HepG2 (cell line): ENCODE data around the gene PKD2L1. TPM values are rescaled to one million over a fixed set of nuclear protein-coding genes. Genes with fewer than 3 reads are reported as not detected.

Experiments used
- ARNT2 ChIP-seq: sonication (generic); formaldehyde crosslinking; IDR thresholded peaks from 2 replicates; pipeline ENCODE4 v1.8.0; 2022; ENCODE audit warnings: mild to moderate bottlenecking, low read depth, missing genetic modification reagents, moderate library complexity
- ERF ChIP-seq: IDR thresholded peaks from 2 replicates; pipeline ENCODE4 v1.6.1; 2018; ENCODE audit warnings: missing biosample characterization, missing genetic modification reagents
- ESRRA ChIP-seq: sonication (generic); formaldehyde crosslinking; IDR thresholded peaks from 2 replicates; pipeline ENCODE4 v1.5.1; 2020; ENCODE audit warnings: mild to moderate bottlenecking, low read depth, missing genetic modification reagents
- FOXP4 ChIP-seq: sonication (generic); formaldehyde crosslinking; IDR thresholded peaks from 2 replicates; pipeline ENCODE4 v1.4.0; 2020; ENCODE audit warnings: missing genetic modification reagents
- GTF3A ChIP-seq: sonication (generic); formaldehyde crosslinking; conservative IDR thresholded peaks from 2 replicates; pipeline ENCODE4 v1.4.0; 2020; ENCODE audit warnings: mild to moderate bottlenecking, missing genetic modification reagents
- KDM2A ChIP-seq: sonication (generic); formaldehyde crosslinking; IDR thresholded peaks from 2 replicates; pipeline ENCODE4 v1.4.0; 2020; ENCODE audit warnings: low read depth, missing genetic modification reagents, borderline replicate concordance
- MAFF ChIP-seq: IDR thresholded peaks from 2 replicates; pipeline ENCODE4 v1.6.1; 2011; ENCODE audit warnings: low read depth, low read length, improper control_type of control experiment
- MXD4 ChIP-seq: IDR thresholded peaks from 2 replicates; pipeline ENCODE4 v1.6.1; 2016; ENCODE audit warnings: mild to moderate bottlenecking, missing biosample characterization, missing genetic modification reagents
- NFATC3 ChIP-seq: sonication (generic); formaldehyde crosslinking; IDR thresholded peaks from 2 replicates; pipeline ENCODE4 v1.5.1; 2020; ENCODE audit warnings: mild to moderate bottlenecking, missing genetic modification reagents
- NFE2L2 ChIP-seq: fragments of 150-350 bp; IDR thresholded peaks from 2 replicates; pipeline ENCODE4 v1.6.1; 2014; ENCODE audit warnings: low read length
- NFKB2 ChIP-seq: sonication (generic); formaldehyde crosslinking; IDR thresholded peaks from 2 replicates; pipeline ENCODE4 v1.4.0; 2020; ENCODE audit warnings: missing genetic modification reagents, borderline replicate concordance
- NR2C2 ChIP-seq: sonication (generic); formaldehyde crosslinking; IDR thresholded peaks from 2 replicates; pipeline ENCODE4 v1.4.0; 2020; ENCODE audit warnings: missing genetic modification reagents, mild to moderate bottlenecking, moderate library complexity, borderline replicate concordance
- NR2F2 ChIP-seq: IDR thresholded peaks from 2 replicates; pipeline ENCODE4 v1.6.1; 2012; ENCODE audit warnings: low read depth, inconsistent platforms, borderline replicate concordance
- PRPF4 ChIP-seq: fragments of 200-400 bp; formaldehyde crosslinking; IDR thresholded peaks from 2 replicates; pipeline ENCODE4 v1.6.1; 2016; ENCODE audit warnings: low read length, low read depth; ENCODE audit not compliant: poor library complexity, severe bottlenecking
- RBFOX2 ChIP-seq: fragments of 200-400 bp; formaldehyde crosslinking; IDR thresholded peaks from 2 replicates; pipeline ENCODE4 v1.6.1; 2017; ENCODE audit warnings: low read depth, mild to moderate bottlenecking, low read length
- RCOR2 ChIP-seq: IDR thresholded peaks from 2 replicates; pipeline ENCODE4 v1.6.1; 2016; ENCODE audit warnings: missing biosample characterization, missing genetic modification reagents
- SMYD3 ChIP-seq: sonication (generic); formaldehyde crosslinking; IDR thresholded peaks from 2 replicates; pipeline ENCODE4 v1.8.1; 2023; ENCODE audit warnings: mild to moderate bottlenecking, missing genetic modification reagents
- SNAI1 ChIP-seq: sonication (generic); formaldehyde crosslinking; IDR thresholded peaks from 2 replicates; pipeline ENCODE4 v1.5.0; 2020; ENCODE audit warnings: mild to moderate bottlenecking, missing genetic modification reagents, borderline replicate concordance
- SNAPC2 ChIP-seq: sonication (generic); formaldehyde crosslinking; IDR thresholded peaks from 2 replicates; pipeline ENCODE4 v1.8.1; 2022; ENCODE audit warnings: mild to moderate bottlenecking, missing genetic modification reagents
- ZIK1 ChIP-seq: sonication (generic); formaldehyde crosslinking; IDR thresholded peaks from 2 replicates; pipeline ENCODE4 v1.5.0; 2020; ENCODE audit warnings: mild to moderate bottlenecking, low read depth, missing genetic modification reagents, borderline replicate concordance
- ZNF17 ChIP-seq: sonication (generic); formaldehyde crosslinking; IDR thresholded peaks from 2 replicates; pipeline ENCODE4 v1.5.0; 2020; ENCODE audit warnings: mild to moderate bottlenecking, missing genetic modification reagents
- ZNF281 ChIP-seq: sonication (generic); formaldehyde crosslinking; IDR thresholded peaks from 2 replicates; pipeline ENCODE4 v1.4.0; 2020; ENCODE audit warnings: missing genetic modification reagents, borderline replicate concordance
- ZNF335 ChIP-seq: sonication (generic); formaldehyde crosslinking; IDR thresholded peaks from 2 replicates; pipeline ENCODE4 v1.4.0; 2020; ENCODE audit warnings: missing genetic modification reagents
- ZNF501 ChIP-seq: sonication (generic); formaldehyde crosslinking; IDR thresholded peaks from 2 replicates; pipeline ENCODE4 v1.5.1; 2020; ENCODE audit warnings: mild to moderate bottlenecking, moderate library complexity, missing genetic modification reagents
- ZNF768 ChIP-seq: sonication (generic); formaldehyde crosslinking; IDR thresholded peaks from 2 replicates; pipeline ENCODE4 v1.4.0; 2020; ENCODE audit warnings: missing genetic modification reagents
- ZNF792 ChIP-seq: IDR thresholded peaks from 2 replicates; pipeline ENCODE4 v1.6.1; 2016
- ZNF883 ChIP-seq: sonication (generic); formaldehyde crosslinking; IDR thresholded peaks from 2 replicates; pipeline ENCODE4 v1.5.1; 2020; ENCODE audit warnings: mild to moderate bottlenecking, missing genetic modification reagents; ENCODE audit errors: not compliant biosample characterization
- polyA plus RNA-seq, 8 experiments: library from polyadenylated mRNA; depleted of rRNA in 3 of 8; stranded (reverse) in 7 of 8; unstranded in 1 of 8; fragments of >200 nt; fragmentation: Illumina TruSeq in 4 of 8; extraction: Trizol in 4 of 8; gene quantifications; 2 replicates each; pipeline versions ENCODE4 v1.2.1 to v1.2.3, GENCODE V29; 2011 to 2016; ENCODE audit warnings: low read depth in 4 of 8, missing spikeins in 1 of 8, mixed read lengths in 1 of 8; ENCODE audit not compliant: insufficient read depth in 1 of 8
- total RNA-seq, 5 experiments: library from RNA; depleted of rRNA; stranded (reverse); fragments of >200 nt; fragmentation: Illumina TruSeq; extraction: Trizol; gene quantifications; 2 replicates each; pipeline ENCODE4 v1.2.3, GENCODE V29; 2016; ENCODE audit warnings: low read depth in 1 of 5
- TF ChIP-seq, protein P1 (sequence below): sonication (generic); formaldehyde crosslinking; IDR thresholded peaks from 2 replicates; pipeline ENCODE4 v1.8.0; 2022; ENCODE audit warnings: missing genetic modification reagents, mild to moderate bottlenecking, inconsistent platforms, borderline replicate concordance

The PKD2L1 gene
- total and polyA plus RNA-seq, 2 of the 13 experiments (the other 11 are each of a cell fraction or from before 2014, with no cell fraction given): 0.07 to 0.15 TPM

DNA sequence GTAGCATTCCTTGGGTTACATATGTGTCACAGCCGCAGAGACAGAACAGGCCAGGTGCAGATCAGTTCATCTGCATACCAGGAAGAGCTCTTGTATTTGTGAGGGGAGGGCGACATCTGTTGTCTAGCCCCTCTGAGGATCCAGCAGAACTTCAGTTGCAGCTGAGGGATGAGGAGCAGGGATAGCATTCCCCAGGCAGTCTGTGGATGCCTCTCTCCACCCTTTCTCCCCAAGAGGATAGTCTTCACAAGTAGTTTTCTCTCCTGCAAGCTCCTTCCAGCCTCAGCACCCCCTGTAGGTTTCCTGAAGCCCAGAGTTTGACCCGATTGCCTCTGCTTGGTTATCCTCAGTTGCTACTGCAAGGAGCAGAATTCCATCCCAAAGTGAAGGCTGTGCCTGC lies 19.6 kb upstream of the PKD2L1 start (continued):
- no peak for TF ChIP-seq ZNF281 (CRISPR knock-in tag)
- TF ChIP-seq ZNF883 (CRISPR knock-in tag): no peak
- TF ChIP-seq FOXP4: no peak
- no peak for TF ChIP-seq ZNF792
- no peak for TF ChIP-seq SMYD3
- TF ChIP-seq NR2F2: no peak
- no peak for TF ChIP-seq SNAPC2
- TF ChIP-seq ZNF501 (CRISPR knock-in tag): no peak
- 0 out of 2 replicates have a peak, but pooled peaks have one; percentile 37 for TF ChIP-seq ZNF335 (CRISPR knock-in tag)
- TF ChIP-seq KDM2A: no peak
- 0 out of 2 replicates have a peak, but pooled peaks have one; percentile 20 for TF ChIP-seq MXD4 (CRISPR knock-in tag)
- TF ChIP-seq NFKB2 (CRISPR knock-in tag): no peak
- no peak for TF ChIP-seq ZNF17 (CRISPR knock-in tag)
- TF ChIP-seq NFATC3: no peak
- no peak for TF ChIP-seq ESRRA (CRISPR knock-in tag)
- TF ChIP-seq PRPF4: no peak
- TF ChIP-seq GTF3A (CRISPR knock-in tag): no peak
- no peak for TF ChIP-seq MAFF
- no peak for TF ChIP-seq ZNF768 (CRISPR knock-in tag)
- no peak for TF ChIP-seq ZIK1 (CRISPR knock-in tag)
- peak; percentile 61 for TF ChIP-seq RBFOX2
- no peak for TF ChIP-seq RCOR2 (CRISPR knock-in tag)
- TF ChIP-seq NFE2L2: no peak
- TF ChIP-seq, protein P1, sequence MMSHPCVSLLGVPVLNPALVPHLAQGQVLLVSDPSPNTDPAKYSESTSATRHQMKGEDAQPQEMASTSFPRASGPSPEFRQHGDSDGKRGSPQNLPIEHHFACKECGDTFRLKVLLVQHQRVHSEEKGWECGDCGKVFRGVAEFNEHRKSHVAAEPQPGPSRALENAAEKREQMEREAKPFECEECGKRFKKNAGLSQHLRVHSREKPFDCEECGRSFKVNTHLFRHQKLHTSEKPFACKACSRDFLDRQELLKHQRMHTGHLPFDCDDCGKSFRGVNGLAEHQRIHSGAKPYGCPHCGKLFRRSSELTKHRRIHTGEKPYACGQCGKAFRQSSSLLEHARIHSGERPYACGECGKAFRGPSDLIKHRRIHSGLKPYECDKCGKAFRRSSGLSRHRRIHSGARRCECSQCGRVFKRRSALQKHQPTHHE (CRISPR knock-in tag): no peak
- no peak for TF ChIP-seq ERF (CRISPR knock-in tag)
- TF ChIP-seq ARNT2 (CRISPR knock-in tag): no peak
- TF ChIP-seq NR2C2 (CRISPR knock-in tag): no peak
- TF ChIP-seq SNAI1: no peak
